Esophagus muscularis mucosa (tissue), 4 donors: ENCODE results near the gene MEGF9. TPM values are rescaled to one million over a fixed set of nuclear protein-coding genes. Genes with fewer than 3 reads are reported as not detected.

Source experiments
- DNase-seq: peaks from one replicate; pipeline ENCODE4 v3.0.0-alpha.2; 2017; ENCODE audit errors: extremely low spot score
- H3K27ac ChIP-seq, 4 donors: fragments of 200-600 bp; sonication (generic); replicated peaks in 1 of 4; 1 replicate in 3 of 4; 2 replicates in 1 of 4; pipeline ENCODE4 v1.5.1; 2016 to 2019; ENCODE audit warnings: mild to moderate bottlenecking in 1 of 4
- H3K27me3 ChIP-seq, 4 donors: fragments of 200-600 bp; sonication (generic); one replicate each; pipeline versions ENCODE4 v1.5.1 to v1.6.0; 2016 to 2019
- H3K36me3 ChIP-seq, 4 donors: fragments of 200-600 bp; sonication (generic); one replicate each; pipeline ENCODE4 v1.5.1; 2016 to 2019
- H3K4me1 ChIP-seq, 4 donors: fragments of 200-600 bp; sonication (generic); one replicate each; pipeline ENCODE4 v1.5.1; 2016 to 2019
- H3K4me3 ChIP-seq, 4 donors: fragments of 200-600 bp; sonication (generic); 1 replicate in 2 of 4; 2 replicates in 2 of 4; pipeline ENCODE4 v1.5.1; 2016 to 2019; ENCODE audit warnings: mild to moderate bottlenecking in 4 of 4, moderate library complexity in 1 of 4
- H3K9me3 ChIP-seq, 4 donors: fragments of 200-600 bp; sonication (generic); 1 replicate in 3 of 4; 2 replicates in 1 of 4; pipeline ENCODE4 v1.5.1; 2016 to 2019
- CTCF ChIP-seq, 3 experiments: fragments of 200-600 bp in 2 of 3; fragments of 450-650 bp in 1 of 3; sonication (generic) in 2 of 3; IDR thresholded peaks; one replicate each; pipeline ENCODE4 v1.5.1; 2017 to 2019; ENCODE audit warnings: antibody characterized with exemption in 3 of 3, mild to moderate bottlenecking in 2 of 3, moderate library complexity in 1 of 3
- EP300 ChIP-seq: sonication (generic); formaldehyde crosslinking; IDR thresholded peaks from one replicate; pipeline ENCODE4 v1.6.1; 2017; ENCODE audit warnings: antibody characterized with exemption
- POLR2A ChIP-seq: fragments of 450-650 bp; IDR thresholded peaks from one replicate; pipeline ENCODE4 v1.6.1; 2017; ENCODE audit warnings: antibody characterized with exemption, moderate library complexity, mild to moderate bottlenecking, low read depth
- POLR2AphosphoS5 ChIP-seq, 2 donors: sonication (generic); formaldehyde crosslinking; IDR thresholded peaks; one replicate each; pipeline ENCODE4 v1.6.1; 2017; ENCODE audit warnings: antibody characterized with exemption in 2 of 2
- WGBS: methylation state at CpG from one replicate; pipeline ENCODE4 v1.1.5; 2018; 5-methylcytosine and 5-hydroxymethylcytosine counted together
- intact Hi-C: fragments of 100-400 bp; cut with DNase I; formaldehyde crosslinking; loops from one replicate; pipeline ENCODE4 v1.15.1; 2023
- total RNA-seq, 4 donors: library from RNA; depleted of rRNA; stranded (reverse); fragments of >200 nt; gene quantifications; one replicate each; pipeline versions ENCODE4 v1.1.0 to v1.2.1, GENCODE V29; 2016

The MEGF9 gene
- total RNA-seq, 4 donors from 2014 or later = 17.1 to 23.1 (median 18.9) TPM

- WGBS = 90% methylated on average over 1 of the region's 1 CpG
Observed at GRCh38 chr9:120611690-120612068, 102.6 kb downstream of the MEGF9 start.

GRCh38 chr9:120610975-120611689 lies 103.1 kb downstream of the MEGF9 start:
- H3K4me3 ChIP-seq = no peak overlapping the region
- no peak for TF ChIP-seq EP300
- TF ChIP-seq CTCF (IDR thresholded peaks at IDR 0.05) = no peak
- no peak for TF ChIP-seq POLR2AphosphoS5 (IDR thresholded peaks at IDR 0.05)
- TF ChIP-seq POLR2A = no peak
- DNase-seq = no peak
- no peaks in the 10 kb centered on the region for H3K4me1 ChIP-seq
- H3K27me3 ChIP-seq = no peaks in the 10 kb centered on the region
- intact Hi-C loops = no loop called here
- H3K9me3 ChIP-seq = no peaks in the 10 kb centered on the region
- H3K27ac ChIP-seq = no peak overlapping the region
- H3K36me3 ChIP-seq = peaks cover 4 to 34% (median 12%) of the 10 kb centered on the region in 4 donors

More at GRCh38 chr9:120611690-120612068, 102.6 kb downstream of the MEGF9 start:
- H3K9me3 ChIP-seq = no peaks in the 10 kb centered on the region
- TF ChIP-seq POLR2A = no peak
- no peak for TF ChIP-seq CTCF (IDR thresholded peaks at IDR 0.05)
- no peak for TF ChIP-seq EP300
- TF ChIP-seq POLR2AphosphoS5 (IDR thresholded peaks at IDR 0.05) = no peak
- DNase-seq = no peak
- no peak overlapping the region for H3K27ac ChIP-seq
- H3K27me3 ChIP-seq = no peaks in the 10 kb centered on the region
- intact Hi-C loops = no loop called here
- no peak overlapping the region for H3K4me3 ChIP-seq
- no peaks in the 10 kb centered on the region for H3K4me1 ChIP-seq
- peaks cover 4 to 30% (median 12%) of the 10 kb centered on the region in 4 donors for H3K36me3 ChIP-seq

GRCh38 chr9:120609636-120610035 lies 104.6 kb downstream of the MEGF9 start:
- Histone ChIP-seq H3K4me1 (no peaks in the 10 kb centered on the region), H3K9me3 (no peaks in the 10 kb centered on the region), H3K36me3 (peaks cover 4 to 33% (median 18%) of the 10 kb centered on the region in 4 donors), H3K27me3 (no peaks in the 10 kb centered on the region), H3K4me3 (no peak overlapping the region), H3K27ac (no peak overlapping the region)
- TF ChIP-seq POLR2AphosphoS5 (IDR thresholded peaks at IDR 0.05) (no peak), EP300 (no peak), CTCF (IDR thresholded peaks at IDR 0.05) (no peak), POLR2A (no peak)
- WGBS = 97% methylated on average over 2 of the region's 2 CpGs
- DNase-seq = no peak
- intact Hi-C loops = no loop called here

GRCh38 chr9:120608421-120608820 lies 105.8 kb downstream of the MEGF9 start:
- no peaks in the 10 kb centered on the region for H3K4me1 ChIP-seq
- H3K4me3 ChIP-seq = no peak overlapping the region
- H3K36me3 ChIP-seq = peaks cover 4 to 40% (median 21%) of the 10 kb centered on the region in 4 donors
- intact Hi-C loops = no loop called here
- TF ChIP-seq POLR2A = no peak
- H3K27ac ChIP-seq = no peak overlapping the region
- H3K27me3 ChIP-seq = no peaks in the 10 kb centered on the region
- no peaks in the 10 kb centered on the region for H3K9me3 ChIP-seq
- no peak for DNase-seq

GRCh38 chr9:120603591-120603990 lies 110.7 kb downstream of the MEGF9 start:
- 91% methylated on average over 1 of the region's 1 CpG for WGBS
- no peak for DNase-seq
- Histone ChIP-seq H3K4me3 (no peak overlapping the region), H3K4me1 (no peaks in the 10 kb centered on the region), H3K36me3 (peaks cover 4 to 35% (median 21%) of the 10 kb centered on the region in 4 donors), H3K27me3 (no peaks in the 10 kb centered on the region), H3K9me3 (no peaks in the 10 kb centered on the region), H3K27ac (no peak overlapping the region)
- intact Hi-C loops = no loop called here
- TF ChIP-seq EP300 (no peak), CTCF (IDR thresholded peaks at IDR 0.05) (no peak), POLR2AphosphoS5 (IDR thresholded peaks at IDR 0.05) (no peak), POLR2A (no peak)
